ENCODE results near the gene C12orf57.

DNA sequence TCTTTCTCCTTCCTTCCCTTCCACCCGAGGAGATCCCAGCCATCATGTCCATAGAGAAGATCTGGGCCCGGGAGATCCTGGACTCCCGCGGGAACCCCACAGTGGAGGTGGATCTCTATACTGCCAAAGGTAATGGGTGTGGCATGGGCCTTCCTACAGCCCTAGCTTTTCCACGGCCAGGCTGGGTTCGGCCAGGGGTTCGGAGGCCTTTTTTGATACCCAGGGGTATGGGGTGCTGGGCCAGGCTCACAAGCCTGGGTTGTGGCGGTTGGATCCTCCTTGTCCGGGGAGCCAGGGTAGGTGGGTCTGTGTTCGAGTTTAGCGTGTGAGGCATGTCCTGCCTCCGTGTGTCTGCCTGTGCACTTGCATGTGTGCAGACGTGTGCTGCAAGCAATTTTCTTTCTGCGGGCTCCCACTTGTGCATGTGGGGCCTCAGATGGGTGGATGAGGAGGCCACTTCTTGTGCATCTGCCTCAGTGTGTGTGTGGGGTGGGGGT, 28.0 kb upstream of the C12orf57 start:
- no peak for TF ChIP-seq CTCF (IDR thresholded peaks at IDR 0.05 in 4 of 5, conservative IDR thresholded peaks at IDR 0.05 in 1 of 5)
- no peak for TF ChIP-seq POLR2A (IDR thresholded peaks at IDR 0.05)

Data from gastrocnemius medialis (tissue), 4 donors.